ENCODE measurements around the gene PPFIA4.
A peak's percentile ranks its signal among the peaks of the same experiment; 100 is the strongest.

The PPFIA4 gene

GRCh38 chr1:203038217-203038741 is 12.0 kb downstream of the PPFIA4 start:
- POLR2A ChIA-PET, result no interaction called here
- TF ChIP-seq CTCF (IDR thresholded peaks at IDR 0.05; ENCODE audit: control extremely low read depth, extremely low read depth, low read depth, missing control alignments), result no peak
- no peak for DNase-seq (ENCODE audit: extremely low spot score)
- CTCF ChIA-PET, result interaction anchor here (1.0 to 10.0 kb wide), 20 partner anchors 11 to 262 kb away, joined by 3 to 174 read pairs (median 8); partner anchors contain the start of genes CHIT1 and PPFIA4

GRCh38 chr1:203038891-203039608 is 12.8 kb downstream of the PPFIA4 start:
- POLR2A ChIA-PET, result interaction anchor here (0.6 kb wide), 2 partner anchors 13 to 187 kb away, joined by 3 to 4 read pairs; partner anchors contain the start of gene PPFIA4
- CTCF ChIA-PET, result interaction anchor here (0.7 to 10.0 kb wide), 46 partner anchors 11 to 854 kb away, joined by 3 to 174 read pairs (median 4); partner anchors contain the start of genes CHIT1 and PPFIA4
- peak; percentile 90 for TF ChIP-seq CTCF (IDR thresholded peaks at IDR 0.05; ENCODE audit: control extremely low read depth, extremely low read depth, low read depth, missing control alignments)
- DNase-seq (ENCODE audit: extremely low spot score), result peak; percentile 77

GRCh38 chr1:203039609-203040512 is 13.6 kb downstream of the PPFIA4 start:
- DNase-seq (ENCODE audit: extremely low spot score), result no peak
- no peak for TF ChIP-seq CTCF (IDR thresholded peaks at IDR 0.05; ENCODE audit: control extremely low read depth, extremely low read depth, low read depth, missing control alignments)
- ChIA-PET CTCF (interaction anchor here (0.7 to 10.0 kb wide), 50 partner anchors 12 to 855 kb away, joined by 3 to 174 read pairs (median 4); partner anchors contain the start of genes CHIT1 and PPFIA4), POLR2A (interaction anchor here (0.6 kb wide), 2 partner anchors 186 to 308 kb away, joined by 3 to 4 read pairs; no protein-coding TSS in a partner anchor)

- no peak for DNase-seq (ENCODE audit: extremely low spot score)
- POLR2A ChIA-PET, result interaction anchor here (0.6 kb wide), 1 partner anchor 309 kb away, joined by 3 read pairs; no protein-coding TSS in a partner anchor
- no peak for TF ChIP-seq CTCF (IDR thresholded peaks at IDR 0.05; ENCODE audit: control extremely low read depth, extremely low read depth, low read depth, missing control alignments)
- CTCF ChIA-PET, result interaction anchor here (0.6 to 10.0 kb wide), 27 partner anchors 11 to 402 kb away, joined by 3 to 174 read pairs (median 6); partner anchors contain the start of genes MYOG and PPFIA4
Measured at GRCh38 chr1:203040513-203041275, 14.4 kb downstream of the PPFIA4 start.

GRCh38 chr1:203041351-203041932 is 15.2 kb downstream of the PPFIA4 start:
- POLR2A ChIA-PET, result no interaction called here
- no peak for TF ChIP-seq CTCF (IDR thresholded peaks at IDR 0.05; ENCODE audit: control extremely low read depth, extremely low read depth, low read depth, missing control alignments)
- DNase-seq (ENCODE audit: extremely low spot score), result no peak
- CTCF ChIA-PET, result interaction anchor here (1.2 to 10.0 kb wide), 9 partner anchors 10 to 229 kb away, joined by 3 to 174 read pairs (median 77); partner anchors contain the start of gene PPFIA4

Data from GM10248 (cell line).